ENCODE results near the gene SH2D2A. TPM values are rescaled to one million over a fixed set of nuclear protein-coding genes. Genes with fewer than 3 reads are reported as not detected.

SH2D2A gene
- total RNA-seq, 4 donors from 2014 or later, result 0.78 to 7.2 (median 2.9) TPM; not detected in 1

DNA sequence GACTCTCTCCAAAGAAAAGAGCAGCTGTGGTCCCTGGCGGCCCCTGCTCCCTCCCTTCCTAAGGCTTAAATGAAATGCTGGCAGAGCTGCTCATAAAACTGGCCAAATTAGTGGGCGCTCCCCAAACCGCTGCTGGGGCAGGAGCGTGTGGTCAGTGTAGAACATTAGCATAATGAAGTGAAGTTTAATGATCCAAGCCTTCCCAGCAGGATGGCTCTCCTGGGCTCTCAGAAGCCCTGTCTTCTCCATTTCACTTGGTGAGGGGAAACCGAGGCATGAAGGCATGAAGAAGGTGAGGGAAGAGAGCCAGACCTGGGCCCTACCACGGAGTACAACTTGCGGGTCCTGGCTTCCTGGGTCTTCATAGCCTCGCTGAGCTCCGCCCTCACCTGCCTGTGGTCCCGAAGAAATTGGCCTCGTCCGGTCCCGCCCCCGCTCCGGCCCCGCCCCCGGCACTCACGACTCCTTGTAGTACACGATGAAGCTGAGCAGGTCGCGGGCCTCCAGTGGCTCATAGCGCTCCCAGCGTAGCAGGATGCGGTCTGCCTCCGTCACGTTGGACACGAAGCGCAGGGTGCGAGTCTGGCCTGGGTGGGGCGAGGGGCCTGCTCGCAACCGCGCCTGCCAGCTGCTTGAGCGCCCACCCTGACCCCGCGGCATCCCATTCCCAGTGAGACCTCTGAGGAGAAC is 32.0 kb upstream of the SH2D2A start:
- Histone ChIP-seq H3K27me3 (peaks cover 0 to 66% of the 10 kb centered on the region in 2 donors), H3K4me3 (no peak overlapping the region)
- 4 to 9% methylated on average over 15 to 36 of the region's 36 CpGs for WGBS, 2 donors

GRCh38 chr1:156847591-156848460 is 31.2 kb upstream of the SH2D2A start:
- Histone ChIP-seq H3K4me1 (peaks cover 0 to 30% (median 0%) of the 10 kb centered on the region in 4 donors), H3K9me3 (no peaks in the 10 kb centered on the region), H3K27me3 (peaks cover 0 to 74% of the 10 kb centered on the region in 2 donors), H3K27ac (no peak overlapping the region), H3K4me3 (no peak overlapping the region), H3K36me3 (no peaks in the 10 kb centered on the region)
- WGBS, 2 donors, result 61 to 62% methylated on average over 7 of the region's 7 CpGs
- no peak for DNase-seq (ENCODE audit: low spot score in 2 of 2)
- TF ChIP-seq POLR2A (IDR thresholded peaks at IDR 0.05), result no peak
- TF ChIP-seq, protein P1, sequence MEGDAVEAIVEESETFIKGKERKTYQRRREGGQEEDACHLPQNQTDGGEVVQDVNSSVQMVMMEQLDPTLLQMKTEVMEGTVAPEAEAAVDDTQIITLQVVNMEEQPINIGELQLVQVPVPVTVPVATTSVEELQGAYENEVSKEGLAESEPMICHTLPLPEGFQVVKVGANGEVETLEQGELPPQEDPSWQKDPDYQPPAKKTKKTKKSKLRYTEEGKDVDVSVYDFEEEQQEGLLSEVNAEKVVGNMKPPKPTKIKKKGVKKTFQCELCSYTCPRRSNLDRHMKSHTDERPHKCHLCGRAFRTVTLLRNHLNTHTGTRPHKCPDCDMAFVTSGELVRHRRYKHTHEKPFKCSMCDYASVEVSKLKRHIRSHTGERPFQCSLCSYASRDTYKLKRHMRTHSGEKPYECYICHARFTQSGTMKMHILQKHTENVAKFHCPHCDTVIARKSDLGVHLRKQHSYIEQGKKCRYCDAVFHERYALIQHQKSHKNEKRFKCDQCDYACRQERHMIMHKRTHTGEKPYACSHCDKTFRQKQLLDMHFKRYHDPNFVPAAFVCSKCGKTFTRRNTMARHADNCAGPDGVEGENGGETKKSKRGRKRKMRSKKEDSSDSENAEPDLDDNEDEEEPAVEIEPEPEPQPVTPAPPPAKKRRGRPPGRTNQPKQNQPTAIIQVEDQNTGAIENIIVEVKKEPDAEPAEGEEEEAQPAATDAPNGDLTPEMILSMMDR (IDR thresholded peaks at IDR 0.05), result no peak

More for the DNA sequence above, 32.0 kb upstream of the SH2D2A start:
- no peak for TF ChIP-seq EP300 (IDR thresholded peaks at IDR 0.05)
- no peak for TF ChIP-seq POLR2A (IDR thresholded peaks at IDR 0.05)
- TF ChIP-seq, protein P1 (IDR thresholded peaks at IDR 0.05), result no peak
- DNase-seq (ENCODE audit: low spot score in 2 of 2), result no peak
- no peaks in the 10 kb centered on the region for H3K9me3 ChIP-seq
- peaks cover 0 to 30% (median 0%) of the 10 kb centered on the region in 4 donors for H3K4me1 ChIP-seq
- no peak overlapping the region for H3K27ac ChIP-seq
- H3K36me3 ChIP-seq, result no peaks in the 10 kb centered on the region

- Histone ChIP-seq H3K4me3 (no peak overlapping the region), H3K4me1 (peaks cover 0 to 22% (median 0%) of the 10 kb centered on the region in 4 donors), H3K36me3 (no peaks in the 10 kb centered on the region), H3K27ac (no peak overlapping the region), H3K27me3 (peaks cover 0 to 82% of the 10 kb centered on the region in 2 donors), H3K9me3 (no peaks in the 10 kb centered on the region)
- WGBS, 2 donors, result 78 to 89% methylated on average over 4 to 5 of the region's 5 CpGs
- TF ChIP-seq POLR2A (IDR thresholded peaks at IDR 0.05) (no peak), EP300 (IDR thresholded peaks at IDR 0.05) (no peak)
- TF ChIP-seq, protein P1 (IDR thresholded peaks at IDR 0.05), result no peak
- no peak for DNase-seq (ENCODE audit: low spot score in 2 of 2)
Measured at GRCh38 chr1:156846643-156847042, 30.0 kb upstream of the SH2D2A start.

GRCh38 chr1:156845953-156846545 is 29.4 kb upstream of the SH2D2A start:
- Histone ChIP-seq H3K27me3 (peaks cover 0 to 84% of the 10 kb centered on the region in 2 donors), H3K27ac (no peak overlapping the region), H3K9me3 (no peaks in the 10 kb centered on the region), H3K4me1 (peaks cover 0 to 22% (median 0%) of the 10 kb centered on the region in 4 donors), H3K4me3 (no peak overlapping the region), H3K36me3 (no peaks in the 10 kb centered on the region)
- TF ChIP-seq EP300 (IDR thresholded peaks at IDR 0.05) (no peak), POLR2A (IDR thresholded peaks at IDR 0.05) (no peak)
- TF ChIP-seq, protein P1 (IDR thresholded peaks at IDR 0.05), result no peak
- WGBS, 2 donors, result 62 to 65% methylated on average over 17 to 18 of the region's 18 CpGs
- no peak for DNase-seq (ENCODE audit: low spot score in 2 of 2)

All from tibial nerve (tissue), 4 donors.